Type B pancreatic cell (in vitro differentiated cells): Measurements from ENCODE around the gene MRPS14. TPM values are rescaled to one million over a fixed set of nuclear protein-coding genes. Genes with fewer than 3 reads are reported as not detected.
A peak's percentile ranks its signal among the peaks of the same experiment; 100 is the strongest.

Experiments
- DNase-seq: peaks from one replicate; pipeline ENCODE4 v3.0.0; 2021; ENCODE audit warnings: mixed read lengths; ENCODE audit not compliant: unreplicated experiment; ENCODE audit errors: extremely low spot score
- H3K27ac Mint-ChIP-seq: 2 replicates; pipeline ENCODE4 v1.8.0; 2021; ENCODE audit warnings: mild to moderate bottlenecking, mixed read lengths
- H3K27me3 Mint-ChIP-seq: 2 replicates; pipeline ENCODE4 v1.8.0; 2021; ENCODE audit warnings: mixed read lengths
- H3K36me3 Mint-ChIP-seq: 2 replicates; pipeline ENCODE4 v1.8.0; 2021; ENCODE audit warnings: mixed read lengths
- H3K4me1 Mint-ChIP-seq: one replicate; pipeline ENCODE4 v1.8.0; 2021; ENCODE audit warnings: mixed read lengths; ENCODE audit not compliant: unreplicated experiment
- H3K4me3 Mint-ChIP-seq: 2 replicates; pipeline ENCODE4 v1.8.0; 2021; ENCODE audit warnings: mild to moderate bottlenecking, mixed read lengths
- H3K9me3 Mint-ChIP-seq: 2 replicates; pipeline ENCODE4 v1.8.0; 2021; ENCODE audit warnings: mixed read lengths
- CTCF ChIP-seq: fragments of 200-600 bp; sonication (generic); conservative IDR thresholded peaks from 2 replicates; pipeline ENCODE4 v1.5.0; 2021; ENCODE audit warnings: antibody characterized with exemption, mild to moderate bottlenecking
- total RNA-seq: library from RNA; stranded (reverse); gene quantifications from 2 replicates; pipeline ENCODE4 v1.2.1, GENCODE V29; 2021; ENCODE audit warnings: low replicate concordance

The MRPS14 gene
- total RNA-seq, 1 donor from 2014 or later: 35.7 TPM

GRCh38 chr1:174984952-174985351 is 38.3 kb downstream of the MRPS14 start:
- Mint-ChIP-seq H3K27me3 (no peaks in the 10 kb centered on the region), H3K27ac (peak overlapping the region; percentile 2)

GRCh38 chr1:174982971-174983689 is 40.1 kb downstream of the MRPS14 start:
- Mint-ChIP-seq H3K4me3 (no peak overlapping the region), H3K27me3 (no peaks in the 10 kb centered on the region), H3K27ac (no peak overlapping the region), H3K4me1 (no peaks in the 10 kb centered on the region), H3K9me3 (no peaks in the 10 kb centered on the region), H3K36me3 (peaks cover 20% of the 10 kb centered on the region)
- DNase-seq: no peak
- peak; percentile 84 for TF ChIP-seq CTCF

More at GRCh38 chr1:174984952-174985351, 38.3 kb downstream of the MRPS14 start:
- Mint-ChIP-seq H3K4me3 (no peak overlapping the region), H3K4me1 (no peaks in the 10 kb centered on the region), H3K36me3 (peaks cover 23% of the 10 kb centered on the region), H3K9me3 (no peaks in the 10 kb centered on the region)
- DNase-seq: no peak
- no peak for TF ChIP-seq CTCF

- TF ChIP-seq CTCF: no peak
- DNase-seq: no peak
- no peaks in the 10 kb centered on the region for H3K9me3 Mint-ChIP-seq
- no peaks in the 10 kb centered on the region for H3K27me3 Mint-ChIP-seq
- peaks cover 20% of the 10 kb centered on the region for H3K36me3 Mint-ChIP-seq
- peak overlapping the region; percentile 45 for H3K27ac Mint-ChIP-seq
- no peak overlapping the region for H3K4me3 Mint-ChIP-seq
- peaks cover under 1% of the 10 kb centered on the region for H3K4me1 Mint-ChIP-seq
Measured at GRCh38 chr1:174976436-174977108, 46.7 kb downstream of the MRPS14 start.

GRCh38 chr1:174975764-174976163 is 47.5 kb downstream of the MRPS14 start:
- Mint-ChIP-seq H3K4me3 (no peak overlapping the region), H3K9me3 (no peaks in the 10 kb centered on the region), H3K36me3 (peaks cover 20% of the 10 kb centered on the region), H3K27me3 (no peaks in the 10 kb centered on the region), H3K27ac (no peak overlapping the region), H3K4me1 (peaks cover 4% of the 10 kb centered on the region)
- TF ChIP-seq CTCF: no peak
- no peak for DNase-seq

- no peak for TF ChIP-seq CTCF
- no peak for DNase-seq
- H3K36me3 Mint-ChIP-seq: peaks cover 14% of the 10 kb centered on the region
- H3K4me3 Mint-ChIP-seq: no peak overlapping the region
- H3K9me3 Mint-ChIP-seq: no peaks in the 10 kb centered on the region
- no peaks in the 10 kb centered on the region for H3K27me3 Mint-ChIP-seq
- H3K27ac Mint-ChIP-seq: peak overlapping the region; percentile 6
- H3K4me1 Mint-ChIP-seq: peaks cover 4% of the 10 kb centered on the region
Measured at GRCh38 chr1:174974711-174975119, 48.5 kb downstream of the MRPS14 start.
